Measurements from ENCODE around the gene SORL1.
"Not testable (repeated sequence)": the region's sequence is repeated elsewhere in the genome, so short reads cannot be mapped to it uniquely, and the experiment has no call there.

The SORL1 gene

GRCh38 chr11:121500275-121500674, 48.2 kb downstream of the SORL1 start:
- no peak for DNase-seq (ENCODE audit: low read depth)
- no peak overlapping the region for H3K4me3 ChIP-seq (ENCODE audit: low read depth, low read length)
- TF ChIP-seq MYC (IDR thresholded peaks at IDR 0.05; ENCODE audit: low read depth, low read length) (no peak), MAX (IDR thresholded peaks at IDR 0.05; ENCODE audit: low read depth, low read length) (no peak), CTCF (IDR thresholded peaks at IDR 0.05; ENCODE audit: low read depth, low read length) (no peak), POLR2A (IDR thresholded peaks at IDR 0.05; ENCODE audit: extremely low read depth, insufficient read length) (no peak)

- H3K4me3 ChIP-seq (ENCODE audit: low read depth, low read length) = no peak overlapping the region
- DNase-seq (ENCODE audit: low read depth) = no peak
- TF ChIP-seq MYC (IDR thresholded peaks at IDR 0.05; ENCODE audit: low read depth, low read length) (no peak), MAX (IDR thresholded peaks at IDR 0.05; ENCODE audit: low read depth, low read length) (no peak), POLR2A (IDR thresholded peaks at IDR 0.05; ENCODE audit: extremely low read depth, insufficient read length) (no peak), CTCF (IDR thresholded peaks at IDR 0.05; ENCODE audit: low read depth, low read length) (no peak)
These were observed 48.6 kb downstream of the SORL1 start for GRCh38 chr11:121500717-121501116.

GRCh38 chr11:121503051-121503450, 50.9 kb downstream of the SORL1 start:
- TF ChIP-seq MAX (IDR thresholded peaks at IDR 0.05; ENCODE audit: low read depth, low read length) (no peak), CTCF (IDR thresholded peaks at IDR 0.05; ENCODE audit: low read depth, low read length) (no peak), POLR2A (IDR thresholded peaks at IDR 0.05; ENCODE audit: extremely low read depth, insufficient read length) (no peak), MYC (IDR thresholded peaks at IDR 0.05; ENCODE audit: low read depth, low read length) (no peak)
- no peak overlapping the region for H3K4me3 ChIP-seq (ENCODE audit: low read depth, low read length)
- peak; percentile 67 for DNase-seq (ENCODE audit: low read depth)

GRCh38 chr11:121506237-121506636, 54.1 kb downstream of the SORL1 start:
- H3K4me3 ChIP-seq (ENCODE audit: low read depth, low read length); DNase-seq (ENCODE audit: low read depth): not testable (repeated sequence)

- no peak overlapping the region for H3K4me3 ChIP-seq (ENCODE audit: low read depth, low read length)
- DNase-seq (ENCODE audit: low read depth) = no peak
- no peak for TF ChIP-seq MYC (IDR thresholded peaks at IDR 0.05; ENCODE audit: low read depth, low read length)
- no peak for TF ChIP-seq POLR2A (IDR thresholded peaks at IDR 0.05; ENCODE audit: extremely low read depth, insufficient read length)
- no peak for TF ChIP-seq CTCF (IDR thresholded peaks at IDR 0.05; ENCODE audit: low read depth, low read length)
- TF ChIP-seq MAX (IDR thresholded peaks at IDR 0.05; ENCODE audit: low read depth, low read length) = no peak
These were observed 56.3 kb downstream of the SORL1 start for GRCh38 chr11:121508449-121508848.

- no peak for TF ChIP-seq CTCF (IDR thresholded peaks at IDR 0.05; ENCODE audit: low read depth, low read length)
- no peak for TF ChIP-seq MYC (IDR thresholded peaks at IDR 0.05; ENCODE audit: low read depth, low read length)
- no peak for TF ChIP-seq MAX (IDR thresholded peaks at IDR 0.05; ENCODE audit: low read depth, low read length)
- no peak for TF ChIP-seq POLR2A (IDR thresholded peaks at IDR 0.05; ENCODE audit: extremely low read depth, insufficient read length)
- DNase-seq (ENCODE audit: low read depth) = no peak
- no peak overlapping the region for H3K4me3 ChIP-seq (ENCODE audit: low read depth, low read length)
These were observed 58.3 kb downstream of the SORL1 start for GRCh38 chr11:121510438-121510837.
